GM12878 (cell line): ENCODE results near the gene TRAPPC6A. TPM values are rescaled to one million over a fixed set of nuclear protein-coding genes. Genes with fewer than 3 reads are reported as not detected.

Source experiments
- ATAC-seq: fragments of 200-7000 bp; cut with Tn5 transposase; 3 replicates; pipeline ENCODE4 v1.9.1; 2020; ENCODE audit warnings: mild to moderate bottlenecking, moderate library complexity
- BruUV-seq: library from RNA; stranded (reverse); fragments of 400-500 nt; replicated peaks from 2 replicates; lab custom pipeline; 2021; lab: Mats Ljungman, UMichigan
- CTCF ChIA-PET: fragments of 300-600 bp; sonication (Branson Sonifier 250); formaldehyde crosslinking; extraction: SDS; loops from one replicate; lab custom pipeline; 2021; ENCODE audit warnings: inconsistent platforms; lab: Yijun Ruan, JAX
- POLR2A ChIA-PET: fragments of 350-600 bp; formaldehyde crosslinking; extraction: SDS; loops from one replicate; lab custom pipeline; 2021; ENCODE audit warnings: inconsistent platforms; lab: Charles Lee
- RAD21 ChIA-PET: fragments of 300-600 bp; sonication (Branson Sonifier 250); formaldehyde crosslinking; loops from one replicate; lab custom pipeline; 2023; ENCODE audit warnings: antibody characterized with exemption; ENCODE audit not compliant: unreplicated experiment; lab: Charles Lee
- SMC1A ChIA-PET: fragments of 300-600 bp; sonication (Branson Sonifier 250); formaldehyde crosslinking; loops from one replicate; lab custom pipeline; 2023; ENCODE audit not compliant: unreplicated experiment, uncharacterized antibody; lab: Charles Lee
- DNase-seq: peaks from one replicate; pipeline ENCODE4 v3.0.0-alpha.2; 2011; ENCODE audit warnings: low read depth, low spot score
- FAIRE-seq: peaks from 3 replicates; lab custom pipeline; 2011; peaks lifted over from hg19 to GRCh38; lab: Jason Lieb, UNC
- H2AFZ ChIP-seq: 2 replicates; pipeline ENCODE4 v1.6.0; 2011; ENCODE audit warnings: low read depth, low read length, control low read depth; ENCODE audit not compliant: control insufficient read depth
- H3K27ac ChIP-seq: 2 replicates; pipeline ENCODE4 v1.5.1; 2011; ENCODE audit warnings: control low read depth; ENCODE audit not compliant: control insufficient read depth, insufficient read depth
- H3K27me3 ChIP-seq, 2 experiments: replicated peaks in 1 of 2; 2 replicates each; pipeline versions ENCODE4 v1.6.0 to v1.6.1; 2011; ENCODE audit warnings: low read length in 1 of 2; ENCODE audit not compliant: control insufficient read depth in 2 of 2, insufficient read depth in 2 of 2
- H3K36me3 ChIP-seq, 2 experiments: 2 replicates each; pipeline ENCODE4 v1.5.1; 2011; ENCODE audit warnings: low read length in 1 of 2; ENCODE audit not compliant: control insufficient read depth in 2 of 2, insufficient read depth in 2 of 2
- H3K4me1 ChIP-seq: 2 replicates; pipeline ENCODE4 v1.6.1; 2011; ENCODE audit warnings: mild to moderate bottlenecking, low read length, moderate library complexity, mixed read lengths; ENCODE audit not compliant: control insufficient read depth, insufficient read depth
- H3K4me2 ChIP-seq: 2 replicates; pipeline ENCODE4 v1.6.0; 2011; ENCODE audit warnings: control low read depth; ENCODE audit not compliant: control insufficient read depth, insufficient read depth
- H3K4me3 ChIP-seq: fragments of 200-600 bp; sonication (generic); 2 replicates; pipeline ENCODE4 v1.5.1; 2016
- H3K79me2 ChIP-seq: 2 replicates; pipeline ENCODE4 v1.6.0; 2011; ENCODE audit warnings: low read length; ENCODE audit not compliant: control insufficient read depth, insufficient read depth
- H3K9ac ChIP-seq: 2 replicates; pipeline ENCODE4 v1.8.0; 2011; ENCODE audit warnings: low read length, control low read depth, mixed read lengths; ENCODE audit not compliant: control insufficient read depth, insufficient read depth
- H3K9me3 ChIP-seq: replicated peaks from 3 replicates; pipeline ENCODE4 v1.5.1; 2011; ENCODE audit warnings: mild to moderate bottlenecking, low read length; ENCODE audit not compliant: control insufficient read depth, insufficient read depth
- H4K20me1 ChIP-seq: 2 replicates; pipeline ENCODE4 v1.6.0; 2011; ENCODE audit not compliant: control insufficient read depth, insufficient read depth
- BRCA1 ChIP-seq: IDR thresholded peaks from 2 replicates; pipeline ENCODE4 v1.6.1; 2011; ENCODE audit warnings: low read depth, low read length, improper control_type of control experiment
- FOXK2 ChIP-seq: fragments of 450-650 bp; IDR thresholded peaks from 2 replicates; pipeline ENCODE4 v1.6.1; 2017; ENCODE audit warnings: mild to moderate bottlenecking, moderate library complexity
- FOXM1 ChIP-seq: IDR thresholded peaks from 2 replicates; pipeline ENCODE4 v1.6.1; 2012; ENCODE audit warnings: low read depth, mild to moderate bottlenecking, inconsistent platforms, low read length, moderate library complexity
- HDGF ChIP-seq: fragments of 450-650 bp; IDR thresholded peaks from 2 replicates; pipeline ENCODE4 v1.6.1; 2016; ENCODE audit warnings: antibody characterized with exemption
- IRF5 ChIP-seq: fragments of 450-650 bp; IDR thresholded peaks from 2 replicates; pipeline ENCODE4 v1.6.1; 2017; ENCODE audit warnings: borderline replicate concordance
- KAT2A ChIP-seq: conservative IDR thresholded peaks from 2 replicates; pipeline ENCODE4 v1.6.1; 2011; ENCODE audit warnings: low read depth, low read length; ENCODE audit not compliant: control insufficient read depth
- LARP7 ChIP-seq: fragments of 450-650 bp; IDR thresholded peaks from 2 replicates; pipeline ENCODE4 v1.6.1; 2017; ENCODE audit warnings: mild to moderate bottlenecking
- MAX ChIP-seq: IDR thresholded peaks from 2 replicates; pipeline ENCODE4 v1.6.1; 2012; ENCODE audit warnings: low read depth, low read length, improper control_type of control experiment
- NKRF ChIP-seq: fragments of 450-650 bp; conservative IDR thresholded peaks from 2 replicates; pipeline ENCODE4 v1.6.1; 2017; ENCODE audit warnings: mild to moderate bottlenecking, moderate library complexity
- NR2C1 ChIP-seq: fragments of 450-650 bp; IDR thresholded peaks from 2 replicates; pipeline ENCODE4 v1.6.1; 2017; ENCODE audit warnings: antibody characterized with exemption, mild to moderate bottlenecking, moderate library complexity
- RCOR1 ChIP-seq: conservative IDR thresholded peaks from 2 replicates; pipeline ENCODE4 v1.6.1; 2012; ENCODE audit warnings: low read depth, low read length, improper control_type of control experiment
- RELB ChIP-seq: fragments of 450-650 bp; IDR thresholded peaks from 2 replicates; pipeline ENCODE4 v1.6.1; 2017; ENCODE audit warnings: low read depth, mild to moderate bottlenecking, moderate library complexity
- SMAD1 ChIP-seq: fragments of 450-650 bp; IDR thresholded peaks from 2 replicates; pipeline ENCODE4 v1.6.1; 2018; ENCODE audit warnings: mild to moderate bottlenecking, low read depth; ENCODE audit not compliant: partially characterized antibody
- SUPT20H ChIP-seq: IDR thresholded peaks from 2 replicates; pipeline ENCODE4 v1.6.1; 2011; ENCODE audit warnings: low read depth, mild to moderate bottlenecking, low read length, moderate library complexity, borderline replicate concordance; ENCODE audit not compliant: control insufficient read depth
- TAF1 ChIP-seq: IDR thresholded peaks from 2 replicates; pipeline ENCODE4 v1.6.1; 2011; ENCODE audit warnings: mild to moderate bottlenecking, low read depth, low read length, borderline replicate concordance
- TBL1XR1 ChIP-seq: IDR thresholded peaks from 2 replicates; pipeline ENCODE4 v1.6.1; 2012; ENCODE audit warnings: low read depth, low read length, improper control_type of control experiment
- ZNF24 ChIP-seq: fragments of 450-650 bp; IDR thresholded peaks from 2 replicates; pipeline ENCODE4 v1.6.1; 2017; ENCODE audit warnings: antibody characterized with exemption, mild to moderate bottlenecking
- ZNF384 ChIP-seq: IDR thresholded peaks from 2 replicates; pipeline ENCODE4 v1.6.1; 2012; ENCODE audit warnings: low read depth, mild to moderate bottlenecking, low read length, improper control_type of control experiment, borderline replicate concordance
- WGBS: methylation state at CpG from one replicate; pipeline ENCODE4 v1.1.6; 2016; ENCODE audit warnings: low lambda C conversion rate; ENCODE audit not compliant: insufficient replicate concordance, insufficient coverage; ENCODE audit errors: missing lambda C conversion rate; 5-methylcytosine and 5-hydroxymethylcytosine counted together
- in situ Hi-C: fragments of 300-500 bp; cut with MboI; formaldehyde crosslinking; loops from 9 replicates; pipeline ENCODE4 v1.14.3; 2018; ENCODE audit warnings: mixed read lengths
- intact Hi-C: fragments of 100-400 bp; cut with micrococcal nuclease; formaldehyde crosslinking; loops from one replicate; pipeline ENCODE4 v1.14.2; 2022; ENCODE audit not compliant: unreplicated experiment
- polyA plus RNA-seq, 11 experiments: library from polyadenylated mRNA; depleted of rRNA in 4 of 11; unstranded in 6 of 11; stranded (reverse) in 5 of 11; fragments of >200 nt; fragmentation: Nextera tagmentation in 4 of 11; fragmentation: Illumina TruSeq in 1 of 11; extraction: Ambion mirVana in 4 of 11; extraction: Trizol in 1 of 11; gene quantifications; 1 replicate in 1 of 11; 2 replicates in 10 of 11; pipeline versions ENCODE4 v1.2.1 to v1.2.3, GENCODE V29; 2011 to 2016; ENCODE audit warnings: inconsistent platforms in 2 of 11, missing spikeins in 2 of 11, low read depth in 1 of 11
- total RNA-seq, 4 experiments: library from RNA; depleted of rRNA in 3 of 4; stranded (reverse); fragments of >200 nt in 3 of 4; fragmentation: Illumina TruSeq in 1 of 4; extraction: Trizol in 1 of 4; gene quantifications; 2 replicates each; pipeline versions ENCODE4 v1.2.1 to v1.2.3, GENCODE V29; 2013 to 2021

TRAPPC6A gene
- total and polyA plus RNA-seq, 10 of the 15 experiments (the other 5 are each of a cell fraction or from before 2014, with no cell fraction given): 1.8 to 83.9 (median 35.8) TPM

- DNase-seq (no peak), ATAC-seq (no peak), FAIRE-seq (no peak)
- no TSS peak for BruUV-seq
- no peaks in the 10 kb centered on the region for H4K20me1 ChIP-seq
- 89% methylated on average over 8 of the region's 8 CpGs for WGBS
- peaks cover 31% of the 10 kb centered on the region for H3K79me2 ChIP-seq
- peak overlapping the region; percentile 42; the same call in 1 of the 2 replicates for H3K4me2 ChIP-seq
- ChIA-PET POLR2A (no interaction called here), RAD21 (no interaction called here), CTCF (interaction anchor here (1.3 to 5.6 kb wide), 2 partner anchors 8 to 15 kb away, joined by 3 to 39 read pairs; no protein-coding TSS in a partner anchor), SMC1A (no interaction called here)
- no peak overlapping the region for H3K9ac ChIP-seq
- H2AFZ ChIP-seq: no peak overlapping the region
- H3K4me3 ChIP-seq: no peak overlapping the region
- peaks cover 51% of the 10 kb centered on the region for H3K4me1 ChIP-seq
- in situ Hi-C loops: no loop called here
- H3K27ac ChIP-seq: peak overlapping the region; percentile 18; the same call in 1 of the 2 replicates
- H3K27me3 ChIP-seq: no peaks in the 10 kb centered on the region
- peaks cover 2 to 3% of the 10 kb centered on the region in 2 experiments; a peak in 3 of 4 replicates for H3K36me3 ChIP-seq
- no peaks in the 10 kb centered on the region for H3K9me3 ChIP-seq
- intact Hi-C loops: no loop called here
- TF ChIP-seq SUPT20H (no peak), ZNF24 (no peak), ZNF384 (no peak), FOXM1 (no peak), HDGF (no peak), RCOR1 (no peak), MAX (no peak), NR2C1 (no peak), SMAD1 (no peak), RELB (no peak), NKRF (no peak), TBL1XR1 (no peak), TAF1 (no peak), BRCA1 (no peak), IRF5 (no peak), KAT2A (no peak), LARP7 (no peak), FOXK2 (no peak)
Observed at GRCh38 chr19:45133661-45134060, 44.4 kb downstream of the TRAPPC6A start.
